ENCODE measurements around the gene FGFBP1. TPM values are rescaled to one million over a fixed set of nuclear protein-coding genes. Genes with fewer than 3 reads are reported as not detected.

FGFBP1 gene
- total RNA-seq, 2 donors from 2014 or later: not detected

DNA sequence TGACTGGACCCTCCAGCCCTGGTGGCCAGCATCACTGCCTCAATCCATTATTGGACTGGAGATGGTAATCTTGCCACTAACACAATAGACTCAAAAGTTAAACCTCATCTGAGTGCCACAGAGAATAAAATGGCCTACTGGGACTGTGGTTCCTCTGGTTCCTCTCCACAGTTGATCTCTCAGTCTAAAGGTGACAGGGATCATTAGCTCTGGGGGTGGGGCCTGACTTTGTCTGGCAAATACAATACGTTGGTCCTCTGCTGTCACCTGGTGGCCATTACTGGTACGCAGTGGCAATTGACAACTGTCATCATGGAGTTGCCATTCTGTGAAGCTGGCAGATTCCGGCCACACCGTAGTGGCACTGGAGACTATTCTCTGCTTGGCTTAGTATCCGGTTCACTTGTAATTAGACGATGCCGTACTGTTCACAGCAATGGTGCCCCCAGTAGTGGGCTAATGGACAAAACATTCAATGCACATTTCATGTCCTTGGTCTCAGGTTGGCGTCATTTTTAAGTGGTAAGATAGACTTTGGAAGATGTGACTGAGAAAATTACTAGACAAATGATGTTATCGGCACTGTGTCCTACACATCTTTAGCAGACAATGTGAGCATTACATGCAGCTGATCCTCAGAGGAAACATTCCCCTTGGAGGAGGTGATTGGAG is 17.8 kb upstream of the FGFBP1 start:
- Histone ChIP-seq H3K36me3 (no peaks in the 10 kb centered on the region), H3K9me3 (no peaks in the 10 kb centered on the region), H3K4me3 (no peak overlapping the region), H3K27me3 (replicated peaks; ENCODE audit: insufficient read depth) (no peaks in the 10 kb centered on the region), H3K4me1 (ENCODE audit: control insufficient read depth in 1 of 2, low read depth in 2 of 2) (no peaks in the 10 kb centered on the region), H3K27ac (no peak overlapping the region)
- ATAC-seq (ENCODE audit: insufficient number of reproducible peaks, low FRiP score, low read depth) (no peak), DNase-seq (ENCODE audit: low spot score) (peak; percentile 53)
- TF ChIP-seq, protein P1, sequence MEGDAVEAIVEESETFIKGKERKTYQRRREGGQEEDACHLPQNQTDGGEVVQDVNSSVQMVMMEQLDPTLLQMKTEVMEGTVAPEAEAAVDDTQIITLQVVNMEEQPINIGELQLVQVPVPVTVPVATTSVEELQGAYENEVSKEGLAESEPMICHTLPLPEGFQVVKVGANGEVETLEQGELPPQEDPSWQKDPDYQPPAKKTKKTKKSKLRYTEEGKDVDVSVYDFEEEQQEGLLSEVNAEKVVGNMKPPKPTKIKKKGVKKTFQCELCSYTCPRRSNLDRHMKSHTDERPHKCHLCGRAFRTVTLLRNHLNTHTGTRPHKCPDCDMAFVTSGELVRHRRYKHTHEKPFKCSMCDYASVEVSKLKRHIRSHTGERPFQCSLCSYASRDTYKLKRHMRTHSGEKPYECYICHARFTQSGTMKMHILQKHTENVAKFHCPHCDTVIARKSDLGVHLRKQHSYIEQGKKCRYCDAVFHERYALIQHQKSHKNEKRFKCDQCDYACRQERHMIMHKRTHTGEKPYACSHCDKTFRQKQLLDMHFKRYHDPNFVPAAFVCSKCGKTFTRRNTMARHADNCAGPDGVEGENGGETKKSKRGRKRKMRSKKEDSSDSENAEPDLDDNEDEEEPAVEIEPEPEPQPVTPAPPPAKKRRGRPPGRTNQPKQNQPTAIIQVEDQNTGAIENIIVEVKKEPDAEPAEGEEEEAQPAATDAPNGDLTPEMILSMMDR (IDR thresholded peaks at IDR 0.05): peak; percentile 93

DNA sequence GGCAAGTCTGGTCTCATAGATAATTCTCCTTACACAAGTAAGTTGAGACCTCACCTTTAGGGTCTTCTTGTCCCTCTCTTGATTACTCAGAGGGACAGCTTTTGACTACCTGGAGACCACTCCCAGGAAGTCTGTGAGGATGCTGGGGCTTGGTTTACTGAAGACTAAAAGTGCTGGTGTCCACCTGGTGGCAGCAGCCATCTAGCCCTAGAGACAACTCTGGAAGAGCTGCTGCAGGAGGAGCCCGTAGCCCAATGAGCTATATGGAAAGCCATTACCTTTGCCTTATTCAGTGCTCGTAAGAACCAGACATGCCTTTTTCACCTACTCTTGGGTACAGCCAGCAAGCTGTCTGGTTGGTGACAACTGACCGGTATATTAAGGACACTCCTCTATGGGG is 17.1 kb upstream of the FGFBP1 start:
- Histone ChIP-seq H3K4me3 (no peak overlapping the region), H3K27me3 (replicated peaks; ENCODE audit: insufficient read depth) (no peaks in the 10 kb centered on the region), H3K36me3 (no peaks in the 10 kb centered on the region), H3K9me3 (no peaks in the 10 kb centered on the region), H3K27ac (no peak overlapping the region), H3K4me1 (ENCODE audit: control insufficient read depth in 1 of 2, low read depth in 2 of 2) (no peaks in the 10 kb centered on the region)
- DNase-seq (ENCODE audit: low spot score) (no peak), ATAC-seq (ENCODE audit: insufficient number of reproducible peaks, low FRiP score, low read depth) (no peak)
- TF ChIP-seq, protein P1 (IDR thresholded peaks at IDR 0.05): no peak

DNA sequence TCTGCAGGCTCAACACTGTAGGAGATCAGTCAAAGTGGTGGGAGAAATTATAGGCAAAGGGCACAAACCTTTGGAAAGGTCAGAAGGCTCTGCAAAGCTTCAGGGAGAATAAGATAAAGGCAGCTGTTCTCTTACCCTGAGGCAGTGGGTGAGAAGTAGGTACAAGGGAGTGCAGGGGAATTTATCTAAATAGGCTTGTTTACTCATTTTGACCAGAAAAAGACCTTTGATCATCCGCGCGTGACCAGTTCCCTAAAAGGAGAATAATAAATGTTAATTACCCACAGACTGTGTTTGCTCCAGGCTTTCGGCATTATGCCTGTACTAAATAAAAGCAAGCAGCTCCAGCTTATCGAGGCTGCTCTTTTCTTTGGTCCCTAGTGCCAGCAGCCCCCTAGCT is 15.1 kb upstream of the FGFBP1 start:
- H3K9me3 ChIP-seq: no peaks in the 10 kb centered on the region
- H3K27ac ChIP-seq: no peak overlapping the region
- H3K36me3 ChIP-seq: no peaks in the 10 kb centered on the region
- no peak for DNase-seq (ENCODE audit: low spot score)
- TF ChIP-seq, protein P1 (IDR thresholded peaks at IDR 0.05): no peak
- no peaks in the 10 kb centered on the region for H3K27me3 ChIP-seq (replicated peaks; ENCODE audit: insufficient read depth)
- no peak for ATAC-seq (ENCODE audit: insufficient number of reproducible peaks, low FRiP score, low read depth)
- no peaks in the 10 kb centered on the region for H3K4me1 ChIP-seq (ENCODE audit: control insufficient read depth in 1 of 2, low read depth in 2 of 2)
- H3K4me3 ChIP-seq: no peak overlapping the region

GRCh38 chr4:15951781-15952180 is 13.2 kb upstream of the FGFBP1 start:
- Histone ChIP-seq H3K36me3 (no peaks in the 10 kb centered on the region), H3K4me3 (no peak overlapping the region), H3K9me3 (no peaks in the 10 kb centered on the region), H3K27me3 (replicated peaks; ENCODE audit: insufficient read depth) (no peaks in the 10 kb centered on the region), H3K4me1 (ENCODE audit: control insufficient read depth in 1 of 2, low read depth in 2 of 2) (no peaks in the 10 kb centered on the region), H3K27ac (no peak overlapping the region)
- DNase-seq (ENCODE audit: low spot score) (no peak), ATAC-seq (ENCODE audit: insufficient number of reproducible peaks, low FRiP score, low read depth) (no peak)
- TF ChIP-seq, protein P1 (IDR thresholded peaks at IDR 0.05): no peak

- Histone ChIP-seq H3K4me1 (ENCODE audit: control insufficient read depth in 1 of 2, low read depth in 2 of 2) (no peaks in the 10 kb centered on the region), H3K9me3 (no peaks in the 10 kb centered on the region), H3K36me3 (no peaks in the 10 kb centered on the region), H3K27ac (no peak overlapping the region), H3K27me3 (replicated peaks; ENCODE audit: insufficient read depth) (no peaks in the 10 kb centered on the region), H3K4me3 (no peak overlapping the region)
- DNase-seq (ENCODE audit: low spot score) (no peak), ATAC-seq (ENCODE audit: insufficient number of reproducible peaks, low FRiP score, low read depth) (no peak)
- TF ChIP-seq, protein P1 (IDR thresholded peaks at IDR 0.05): no peak
Measured at GRCh38 chr4:15948826-15949225, 10.3 kb upstream of the FGFBP1 start.

All from thoracic aorta (tissue), 2 donors.